Gastroesophageal sphincter (tissue), 4 donors: ENCODE measurements around the gene SHISA9. TPM values are rescaled to one million over a fixed set of nuclear protein-coding genes. Genes with fewer than 3 reads are reported as not detected.
A peak's percentile ranks its signal among the peaks of the same experiment; 100 is the strongest.

Experiments used
- ATAC-seq: fragments of 150-250 bp; one replicate; pipeline ENCODE4 v1.9.1; 2016; ENCODE audit warnings: mild to moderate bottlenecking, moderate library complexity
- H3K27ac ChIP-seq, 4 donors: fragments of 200-600 bp; sonication (generic) in 3 of 4; 1 replicate in 3 of 4; 2 replicates in 1 of 4; pipeline ENCODE4 v1.5.1; 2016 to 2019
- H3K27me3 ChIP-seq: fragments of 200-600 bp; sonication (generic); one replicate; pipeline ENCODE4 v1.5.1; 2019
- H3K36me3 ChIP-seq, 2 donors: fragments of 200-600 bp; sonication (generic); one replicate each; pipeline ENCODE4 v1.5.1; 2019; ENCODE audit warnings: control low read depth in 1 of 2
- H3K4me1 ChIP-seq, 3 donors: fragments of 200-600 bp; sonication (generic); 1 replicate in 2 of 3; 2 replicates in 1 of 3; pipeline ENCODE4 v1.5.1; 2016 to 2019; ENCODE audit warnings: control low read depth in 2 of 3
- H3K4me3 ChIP-seq, 2 donors: fragments of 200-600 bp; sonication (generic); one replicate each; pipeline ENCODE4 v1.5.1; 2019; ENCODE audit warnings: mild to moderate bottlenecking in 1 of 2, moderate library complexity in 1 of 2
- H3K9me3 ChIP-seq, 3 donors: fragments of 200-600 bp; sonication (generic); one replicate each; pipeline ENCODE4 v1.5.1; 2017 to 2019; ENCODE audit warnings: control low read depth in 2 of 3
- CTCF ChIP-seq, 4 experiments: fragments of 200-600 bp in 2 of 4; fragments of 450-650 bp in 2 of 4; sonication (generic) in 1 of 4; IDR thresholded peaks; one replicate each; pipeline ENCODE4 v1.5.1; 2017 to 2019; ENCODE audit warnings: antibody characterized with exemption in 4 of 4, mild to moderate bottlenecking in 2 of 4, moderate library complexity in 2 of 4
- EP300 ChIP-seq: sonication (generic); formaldehyde crosslinking; IDR thresholded peaks from one replicate; pipeline ENCODE4 v1.6.1; 2017; ENCODE audit warnings: antibody characterized with exemption, mild to moderate bottlenecking
- POLR2A ChIP-seq, 2 donors: fragments of 450-650 bp; IDR thresholded peaks; one replicate each; pipeline ENCODE4 v1.6.1; 2017; ENCODE audit warnings: antibody characterized with exemption in 2 of 2, mild to moderate bottlenecking in 2 of 2, moderate library complexity in 1 of 2
- POLR2AphosphoS5 ChIP-seq: sonication (generic); formaldehyde crosslinking; IDR thresholded peaks from one replicate; pipeline ENCODE4 v1.6.1; 2017; ENCODE audit warnings: antibody characterized with exemption
- WGBS, 2 donors: methylation state at CpG; one replicate each; pipeline ENCODE4 v1.1.5; 2018; ENCODE audit warnings: low coverage in 1 of 2; 5-methylcytosine and 5-hydroxymethylcytosine counted together
- total RNA-seq, 4 donors: library from RNA; depleted of rRNA; stranded (reverse); fragments of >200 nt; gene quantifications; one replicate each; pipeline ENCODE4 v1.1.0, GENCODE V29; 2016

Gene SHISA9
- total RNA-seq, 4 donors from 2014 or later: 1.1 to 12.6 (median 4.9) TPM

DNA sequence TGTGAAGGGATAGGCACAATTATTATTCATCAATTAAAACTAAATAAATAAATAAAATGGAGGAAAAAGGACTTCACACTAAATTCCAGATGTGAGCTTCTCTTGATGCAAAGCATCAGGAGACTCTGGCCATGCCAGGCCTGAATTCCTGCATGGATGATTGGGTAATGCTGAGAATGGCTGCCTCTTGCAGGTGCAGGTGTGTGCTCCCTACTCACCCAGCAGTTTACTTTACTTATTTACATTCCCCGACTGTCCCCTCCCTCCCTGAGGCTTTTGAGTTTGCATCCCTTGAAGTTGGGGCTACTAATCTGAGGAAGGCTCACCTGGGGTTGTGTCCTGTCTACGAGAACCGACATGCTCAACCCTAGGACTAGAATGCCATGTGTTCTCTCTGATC is 200.4 kb downstream of the SHISA9 start:
- H3K4me1 ChIP-seq: no peaks in the 10 kb centered on the region
- H3K27ac ChIP-seq: peak overlapping the region in 3 of 4 donors; percentile 17 to 41 (median 31)
- TF ChIP-seq POLR2AphosphoS5 (no peak), EP300 (no peak), CTCF (IDR thresholded peaks at IDR 0.05) (no peak), POLR2A (IDR thresholded peaks at IDR 0.05) (no peak)
- no peak overlapping the region for H3K4me3 ChIP-seq
- peaks cover 0 to 23% (median 0%) of the 10 kb centered on the region in 3 donors for H3K9me3 ChIP-seq
- no peak for ATAC-seq
- no peaks in the 10 kb centered on the region for H3K27me3 ChIP-seq
- H3K36me3 ChIP-seq: no peaks in the 10 kb centered on the region
- WGBS, 2 donors: no CpG with 5 or more reads among the region's 3 CpGs

GRCh38 chr16:13102401-13102800 is 201.0 kb downstream of the SHISA9 start:
- Histone ChIP-seq H3K27me3 (no peaks in the 10 kb centered on the region), H3K4me1 (no peaks in the 10 kb centered on the region), H3K4me3 (no peak overlapping the region), H3K27ac (peak overlapping the region in 2 of 4 donors; percentile 31 to 41), H3K36me3 (no peaks in the 10 kb centered on the region), H3K9me3 (peaks cover 0 to 23% (median 0%) of the 10 kb centered on the region in 3 donors)
- ATAC-seq: no peak
- TF ChIP-seq POLR2A (IDR thresholded peaks at IDR 0.05) (no peak), EP300 (no peak), CTCF (IDR thresholded peaks at IDR 0.05) (no peak), POLR2AphosphoS5 (no peak)
- WGBS, 2 donors: 74 to 93% methylated on average over 3 to 5 of the region's 5 CpGs

GRCh38 chr16:13103831-13104530 is 202.6 kb downstream of the SHISA9 start:
- no peak for ATAC-seq
- 82 to 100% methylated on average over 2 to 6 of the region's 6 CpGs for WGBS, 2 donors
- Histone ChIP-seq H3K4me3 (no peak overlapping the region), H3K4me1 (no peaks in the 10 kb centered on the region), H3K27ac (no peak overlapping the region), H3K36me3 (no peaks in the 10 kb centered on the region), H3K9me3 (peaks cover 0 to 23% (median 0%) of the 10 kb centered on the region in 3 donors), H3K27me3 (no peaks in the 10 kb centered on the region)
- TF ChIP-seq EP300 (no peak), CTCF (IDR thresholded peaks at IDR 0.05) (no peak), POLR2AphosphoS5 (no peak), POLR2A (IDR thresholded peaks at IDR 0.05) (no peak)

DNA sequence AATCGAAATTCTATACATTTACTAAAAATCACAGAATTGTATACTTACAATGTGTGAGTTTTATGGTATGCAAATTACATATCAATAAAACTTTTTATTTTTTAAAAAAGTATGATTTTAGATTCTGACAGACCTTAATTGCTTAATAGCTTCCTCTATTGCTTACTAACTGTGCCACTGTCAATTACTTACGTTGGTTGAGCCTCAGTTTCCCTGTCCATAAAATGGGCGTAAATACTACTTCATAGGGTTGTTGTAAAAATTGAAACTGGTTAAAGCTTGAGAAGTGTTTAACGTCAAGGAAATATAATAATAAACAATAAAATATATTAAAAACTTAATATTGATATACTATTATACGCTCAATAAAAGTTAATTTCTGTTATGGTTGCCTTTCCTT is 203.4 kb downstream of the SHISA9 start:
- peaks cover 0 to 23% (median 0%) of the 10 kb centered on the region in 3 donors for H3K9me3 ChIP-seq
- WGBS, 2 donors: 68 to 79% methylated on average over 5 of the region's 5 CpGs
- no peak for ATAC-seq

GRCh38 chr16:13105427-13105826 is 204.0 kb downstream of the SHISA9 start:
- Histone ChIP-seq H3K4me1 (peaks cover 0 to 6% (median 0%) of the 10 kb centered on the region in 3 donors), H3K36me3 (no peaks in the 10 kb centered on the region), H3K9me3 (peaks cover 0 to 23% (median 0%) of the 10 kb centered on the region in 3 donors), H3K27ac (no peak overlapping the region), H3K27me3 (no peaks in the 10 kb centered on the region), H3K4me3 (no peak overlapping the region)
- TF ChIP-seq POLR2AphosphoS5 (no peak), CTCF (IDR thresholded peaks at IDR 0.05) (no peak), EP300 (no peak), POLR2A (IDR thresholded peaks at IDR 0.05) (no peak)
- 91% methylated on average over 3 of the region's 5 CpGs; no CpG with 5 or more reads in 1 of the 2 donors for WGBS, 2 donors
- no peak for ATAC-seq

More for the DNA sequence above, 203.4 kb downstream of the SHISA9 start:
- Histone ChIP-seq H3K4me1 (no peaks in the 10 kb centered on the region), H3K36me3 (no peaks in the 10 kb centered on the region), H3K4me3 (no peak overlapping the region), H3K27me3 (no peaks in the 10 kb centered on the region), H3K27ac (no peak overlapping the region)
- TF ChIP-seq POLR2A (IDR thresholded peaks at IDR 0.05) (no peak), POLR2AphosphoS5 (no peak), EP300 (no peak)
